Uterus (tissue), 2 donors: Measurements from ENCODE around the gene FAM20A.

Experiments used
- POLR2A ChIP-seq, 2 donors: fragments of 450-650 bp; IDR thresholded peaks; one replicate each; pipeline ENCODE4 v1.6.1; 2016; ENCODE audit warnings: antibody characterized with exemption in 2 of 2, mild to moderate bottlenecking in 1 of 2, moderate library complexity in 1 of 2
- TF ChIP-seq, protein P1 (sequence below), 4 experiments: fragments of 200-600 bp in 2 of 4; fragments of 450-650 bp in 2 of 4; sonication (generic) in 2 of 4; IDR thresholded peaks; one replicate each; pipeline ENCODE4 v1.5.1; 2016 to 2019; ENCODE audit warnings: antibody characterized with exemption in 4 of 4, mild to moderate bottlenecking in 2 of 4, moderate library complexity in 1 of 4

DNA sequence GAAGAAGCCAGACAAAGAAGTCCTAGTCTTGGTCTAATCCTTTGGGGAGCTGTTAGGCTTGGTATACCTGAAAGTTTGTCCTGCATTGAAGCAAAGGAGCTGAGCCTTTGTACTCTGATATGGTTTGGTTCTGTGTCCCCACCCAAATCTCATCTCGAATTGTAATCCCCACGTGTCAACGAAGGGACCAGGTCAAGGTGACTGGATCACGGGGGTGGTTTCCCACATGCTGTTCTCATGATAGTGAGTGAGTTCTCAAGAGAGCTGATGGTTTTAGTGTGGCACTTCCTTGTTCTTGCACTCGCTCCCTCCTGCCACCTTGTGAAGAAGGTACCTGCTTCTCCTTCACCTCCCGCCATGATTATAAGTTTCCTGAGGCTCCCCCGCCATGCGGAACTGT lies 33.6 kb downstream of the FAM20A start:
- TF ChIP-seq, protein P1, sequence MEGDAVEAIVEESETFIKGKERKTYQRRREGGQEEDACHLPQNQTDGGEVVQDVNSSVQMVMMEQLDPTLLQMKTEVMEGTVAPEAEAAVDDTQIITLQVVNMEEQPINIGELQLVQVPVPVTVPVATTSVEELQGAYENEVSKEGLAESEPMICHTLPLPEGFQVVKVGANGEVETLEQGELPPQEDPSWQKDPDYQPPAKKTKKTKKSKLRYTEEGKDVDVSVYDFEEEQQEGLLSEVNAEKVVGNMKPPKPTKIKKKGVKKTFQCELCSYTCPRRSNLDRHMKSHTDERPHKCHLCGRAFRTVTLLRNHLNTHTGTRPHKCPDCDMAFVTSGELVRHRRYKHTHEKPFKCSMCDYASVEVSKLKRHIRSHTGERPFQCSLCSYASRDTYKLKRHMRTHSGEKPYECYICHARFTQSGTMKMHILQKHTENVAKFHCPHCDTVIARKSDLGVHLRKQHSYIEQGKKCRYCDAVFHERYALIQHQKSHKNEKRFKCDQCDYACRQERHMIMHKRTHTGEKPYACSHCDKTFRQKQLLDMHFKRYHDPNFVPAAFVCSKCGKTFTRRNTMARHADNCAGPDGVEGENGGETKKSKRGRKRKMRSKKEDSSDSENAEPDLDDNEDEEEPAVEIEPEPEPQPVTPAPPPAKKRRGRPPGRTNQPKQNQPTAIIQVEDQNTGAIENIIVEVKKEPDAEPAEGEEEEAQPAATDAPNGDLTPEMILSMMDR (IDR thresholded peaks at IDR 0.05): no peak
- TF ChIP-seq POLR2A (IDR thresholded peaks at IDR 0.05): no peak
